Fibroblast of lung (primary cell): ENCODE results near the gene ALDH1A2.

Experiments
- CTCF ChIP-seq, 2 donors: IDR thresholded peaks in 1 of 2; conservative IDR thresholded peaks in 1 of 2; 1 replicate in 1 of 2; 2 replicates in 1 of 2; pipeline ENCODE4 v1.5.1; 2011 to 2012; ENCODE audit warnings: low read length in 2 of 2, control low read depth in 1 of 2, inconsistent platforms in 1 of 2, low read depth in 1 of 2, mild to moderate bottlenecking in 1 of 2
- EZH2 ChIP-seq: IDR thresholded peaks from 2 replicates; pipeline ENCODE4 v1.5.1; 2012; ENCODE audit warnings: low read length, control low read depth, mild to moderate bottlenecking; ENCODE audit errors: missing control alignments

- peak; percentile 90 for TF ChIP-seq EZH2
- TF ChIP-seq CTCF (conservative IDR thresholded peaks at IDR 0.05 in 1 of 2, IDR thresholded peaks at IDR 0.05 in 1 of 2; ENCODE audit: low read depth in 1 of 2, low read length in 2 of 2): no peak
Observed at GRCh38 chr15:58064980-58065444, 499 bp downstream of the ALDH1A2 start.
